Measurements from ENCODE around the gene CALN1.

Gene CALN1

DNA sequence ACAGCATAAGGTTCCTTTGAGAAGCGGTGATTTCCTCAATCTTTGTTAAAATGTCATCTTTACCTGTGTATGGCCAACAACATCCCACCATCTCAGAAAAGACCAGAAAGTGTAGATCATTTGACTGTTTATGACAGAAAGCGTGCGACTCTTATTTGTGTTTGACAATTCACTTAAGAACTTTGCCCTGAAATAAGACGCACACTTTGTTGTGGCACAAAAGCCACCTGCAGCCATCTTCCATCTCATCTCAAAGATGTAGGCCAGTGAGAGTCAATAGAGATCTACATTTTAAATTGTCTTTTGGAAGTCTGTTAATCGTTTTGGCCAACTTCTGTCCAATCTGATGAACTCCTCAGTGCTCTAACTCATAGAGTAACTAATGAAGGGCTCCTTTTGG, 114.0 kb downstream of the CALN1 start:
- Histone ChIP-seq H3K27ac (ENCODE audit: poor library complexity, severe bottlenecking) (no peak overlapping the region), H3K4me1 (ENCODE audit: insufficient read depth, poor library complexity, severe bottlenecking) (no peaks in the 10 kb centered on the region), H3K9me3 (ENCODE audit: severe bottlenecking) (no peaks in the 10 kb centered on the region), H3K4me3 (ENCODE audit: severe bottlenecking) (no peak overlapping the region), H3K36me3 (ENCODE audit: low read depth) (no peaks in the 10 kb centered on the region), H3K27me3 (ENCODE audit: insufficient read depth, poor library complexity, severe bottlenecking) (no peaks in the 10 kb centered on the region)
- ATAC-seq (ENCODE audit: low read depth), result no peak
- no peak for DNase-seq (ENCODE audit: low spot score)
- TF ChIP-seq, protein P1, sequence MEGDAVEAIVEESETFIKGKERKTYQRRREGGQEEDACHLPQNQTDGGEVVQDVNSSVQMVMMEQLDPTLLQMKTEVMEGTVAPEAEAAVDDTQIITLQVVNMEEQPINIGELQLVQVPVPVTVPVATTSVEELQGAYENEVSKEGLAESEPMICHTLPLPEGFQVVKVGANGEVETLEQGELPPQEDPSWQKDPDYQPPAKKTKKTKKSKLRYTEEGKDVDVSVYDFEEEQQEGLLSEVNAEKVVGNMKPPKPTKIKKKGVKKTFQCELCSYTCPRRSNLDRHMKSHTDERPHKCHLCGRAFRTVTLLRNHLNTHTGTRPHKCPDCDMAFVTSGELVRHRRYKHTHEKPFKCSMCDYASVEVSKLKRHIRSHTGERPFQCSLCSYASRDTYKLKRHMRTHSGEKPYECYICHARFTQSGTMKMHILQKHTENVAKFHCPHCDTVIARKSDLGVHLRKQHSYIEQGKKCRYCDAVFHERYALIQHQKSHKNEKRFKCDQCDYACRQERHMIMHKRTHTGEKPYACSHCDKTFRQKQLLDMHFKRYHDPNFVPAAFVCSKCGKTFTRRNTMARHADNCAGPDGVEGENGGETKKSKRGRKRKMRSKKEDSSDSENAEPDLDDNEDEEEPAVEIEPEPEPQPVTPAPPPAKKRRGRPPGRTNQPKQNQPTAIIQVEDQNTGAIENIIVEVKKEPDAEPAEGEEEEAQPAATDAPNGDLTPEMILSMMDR (IDR thresholded peaks at IDR 0.05; ENCODE audit: poor library complexity, severe bottlenecking), result no peak

DNA sequence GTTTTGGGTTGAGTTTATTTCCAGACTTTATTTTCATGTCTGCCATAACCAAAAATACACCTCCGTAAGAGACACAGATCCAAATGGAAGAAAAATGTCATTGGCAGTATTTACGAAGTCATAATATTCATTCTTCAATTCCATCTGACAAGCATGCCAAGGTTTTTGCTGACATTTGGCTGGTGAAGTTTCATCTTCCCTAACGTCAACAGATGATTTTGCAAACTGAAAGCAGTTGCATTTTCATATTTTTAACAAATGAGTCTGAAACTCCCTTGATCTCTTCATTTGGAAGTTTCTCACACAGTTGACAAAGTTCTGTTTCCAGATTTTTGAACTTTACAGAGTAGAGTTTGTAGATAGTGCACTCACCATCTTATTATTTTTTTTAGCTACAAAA, 114.5 kb downstream of the CALN1 start:
- ATAC-seq (ENCODE audit: low read depth), result no peak
- H3K9me3 ChIP-seq (ENCODE audit: severe bottlenecking), result no peaks in the 10 kb centered on the region
- TF ChIP-seq, protein P1 (IDR thresholded peaks at IDR 0.05; ENCODE audit: poor library complexity, severe bottlenecking), result no peak
- DNase-seq (ENCODE audit: low spot score), result no peak
- no peak overlapping the region for H3K27ac ChIP-seq (ENCODE audit: poor library complexity, severe bottlenecking)
- no peaks in the 10 kb centered on the region for H3K27me3 ChIP-seq (ENCODE audit: insufficient read depth, poor library complexity, severe bottlenecking)
- no peaks in the 10 kb centered on the region for H3K4me1 ChIP-seq (ENCODE audit: insufficient read depth, poor library complexity, severe bottlenecking)
- H3K4me3 ChIP-seq (ENCODE audit: severe bottlenecking), result no peak overlapping the region
- H3K36me3 ChIP-seq (ENCODE audit: low read depth), result no peaks in the 10 kb centered on the region

DNA sequence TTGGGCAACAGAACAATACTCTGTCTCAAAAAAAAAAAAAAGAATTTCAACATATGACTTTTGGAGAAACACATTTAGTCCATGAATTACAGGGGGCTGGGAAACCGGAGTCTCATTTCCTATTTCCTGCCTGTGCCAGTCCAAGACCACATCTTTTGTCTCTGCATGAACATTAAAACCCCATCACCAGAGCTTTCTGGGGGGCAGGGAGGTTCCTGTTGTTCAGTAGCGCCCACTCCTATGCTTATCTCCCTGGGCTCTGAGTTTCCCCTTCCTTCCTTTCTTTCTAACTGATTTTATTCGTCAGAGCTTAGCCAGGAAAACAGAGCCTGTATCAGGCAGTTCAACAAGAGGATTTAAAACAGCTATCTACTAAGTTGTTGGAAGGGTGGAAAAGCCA, 119.3 kb downstream of the CALN1 start:
- no peaks in the 10 kb centered on the region for H3K9me3 ChIP-seq (ENCODE audit: severe bottlenecking)
- no peak overlapping the region for H3K27ac ChIP-seq (ENCODE audit: poor library complexity, severe bottlenecking)
- H3K4me3 ChIP-seq (ENCODE audit: severe bottlenecking), result no peak overlapping the region
- TF ChIP-seq, protein P1 (IDR thresholded peaks at IDR 0.05; ENCODE audit: poor library complexity, severe bottlenecking), result no peak
- H3K27me3 ChIP-seq (ENCODE audit: insufficient read depth, poor library complexity, severe bottlenecking), result no peaks in the 10 kb centered on the region
- H3K36me3 ChIP-seq (ENCODE audit: low read depth), result no peaks in the 10 kb centered on the region
- no peak for ATAC-seq (ENCODE audit: low read depth)
- no peak for DNase-seq (ENCODE audit: low spot score)
- no peaks in the 10 kb centered on the region for H3K4me1 ChIP-seq (ENCODE audit: insufficient read depth, poor library complexity, severe bottlenecking)

DNA sequence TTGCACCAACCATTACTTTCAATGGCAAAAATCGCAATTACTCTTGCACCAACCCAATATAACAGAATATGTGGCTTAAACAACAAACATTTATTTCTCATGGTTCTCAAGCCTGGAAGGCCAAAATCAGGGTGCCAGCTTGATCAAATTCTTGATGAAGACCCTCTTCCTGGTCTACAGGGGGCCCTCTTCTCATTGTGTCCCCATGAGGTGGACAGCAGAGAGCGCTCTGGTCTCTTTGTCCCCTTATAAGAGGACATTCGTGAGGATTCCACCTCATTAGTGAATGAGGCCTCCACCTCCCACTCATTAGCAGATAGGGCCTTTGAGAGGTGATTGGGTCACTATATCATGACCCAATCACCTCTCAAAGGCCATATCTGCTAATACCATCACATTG, 120.0 kb downstream of the CALN1 start:
- no peaks in the 10 kb centered on the region for H3K36me3 ChIP-seq (ENCODE audit: low read depth)
- DNase-seq (ENCODE audit: low spot score) (no peak), ATAC-seq (ENCODE audit: low read depth) (no peak)
- H3K27me3 ChIP-seq (ENCODE audit: insufficient read depth, poor library complexity, severe bottlenecking), result no peaks in the 10 kb centered on the region
- TF ChIP-seq, protein P1 (IDR thresholded peaks at IDR 0.05; ENCODE audit: poor library complexity, severe bottlenecking), result no peak
- no peaks in the 10 kb centered on the region for H3K4me1 ChIP-seq (ENCODE audit: insufficient read depth, poor library complexity, severe bottlenecking)
- no peaks in the 10 kb centered on the region for H3K9me3 ChIP-seq (ENCODE audit: severe bottlenecking)
- no peak overlapping the region for H3K27ac ChIP-seq (ENCODE audit: poor library complexity, severe bottlenecking)
- H3K4me3 ChIP-seq (ENCODE audit: severe bottlenecking), result no peak overlapping the region

DNA sequence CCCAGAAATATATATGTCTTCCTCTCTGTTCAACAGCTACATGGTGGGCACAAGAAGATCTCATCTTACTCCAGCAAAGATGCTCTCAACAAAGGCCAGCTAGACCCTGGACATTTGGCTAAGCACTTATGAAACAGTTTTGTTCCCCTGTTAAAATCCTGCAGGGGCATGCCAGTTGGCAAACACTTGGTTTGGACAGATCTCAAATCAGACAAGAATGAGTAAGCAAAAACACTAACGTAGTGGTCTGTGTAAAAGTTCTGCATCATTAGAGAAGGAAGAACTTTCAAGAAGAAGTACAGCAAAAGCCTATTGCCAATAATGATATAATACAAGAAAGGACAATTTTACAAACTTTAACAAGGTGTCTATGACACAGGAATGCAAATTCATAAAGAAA, 125.6 kb downstream of the CALN1 start:
- Histone ChIP-seq H3K9me3 (ENCODE audit: severe bottlenecking) (no peaks in the 10 kb centered on the region), H3K36me3 (ENCODE audit: low read depth) (no peaks in the 10 kb centered on the region), H3K4me1 (ENCODE audit: insufficient read depth, poor library complexity, severe bottlenecking) (no peaks in the 10 kb centered on the region), H3K4me3 (ENCODE audit: severe bottlenecking) (no peak overlapping the region), H3K27me3 (ENCODE audit: insufficient read depth, poor library complexity, severe bottlenecking) (no peaks in the 10 kb centered on the region), H3K27ac (ENCODE audit: poor library complexity, severe bottlenecking) (no peak overlapping the region)
- ATAC-seq (ENCODE audit: low read depth) (no peak), DNase-seq (ENCODE audit: low spot score) (no peak)
- TF ChIP-seq, protein P1 (IDR thresholded peaks at IDR 0.05; ENCODE audit: poor library complexity, severe bottlenecking), result no peak

Data from RWPE2 (cell line).